Activated CD8-positive, alpha-beta T cell treated with anti-CD3 and anti-CD28 coated beads, Interleukin-2, amount 10 ng/mL, durations not matched to agents 7 days and 5 days (primary cell): ENCODE results near the gene SGTB. TPM values are rescaled to one million over a fixed set of nuclear protein-coding genes. Genes with fewer than 3 reads are reported as not detected.
A peak's percentile ranks its signal among the peaks of the same experiment; 100 is the strongest.
"Not testable (repeated sequence)": the region's sequence is repeated elsewhere in the genome, so short reads cannot be mapped to it uniquely, and the experiment has no call there.

Experiments used
- ATAC-seq: fragments of 150-1000 bp; cut with Tn5 transposase; one replicate; pipeline ENCODE4 v1.10.0; 2021; ENCODE audit warnings: moderate library complexity
- CTCF ChIA-PET: fragments of 350-600 bp; sonication (Branson Sonifier 250); formaldehyde crosslinking; loops from one replicate; lab custom pipeline; 2021; ENCODE audit warnings: antibody characterized with exemption; lab: Charles Lee
- POLR2A ChIA-PET: fragments of 350-600 bp; sonication (Branson Sonifier 250); formaldehyde crosslinking; loops from one replicate; lab custom pipeline; 2021; ENCODE audit warnings: antibody characterized with exemption; lab: Charles Lee
- DNase-seq: peaks from one replicate; pipeline ENCODE4 v3.0.0-alpha.2; 2020
- H3K27ac Mint-ChIP-seq: one replicate; pipeline ENCODE4 v1.8.0; 2021; ENCODE audit warnings: mild to moderate bottlenecking, mixed read lengths
- H3K27me3 Mint-ChIP-seq: one replicate; pipeline ENCODE4 v1.8.0; 2021; ENCODE audit warnings: low read depth, mixed read lengths
- H3K36me3 Mint-ChIP-seq: one replicate; pipeline ENCODE4 v1.8.0; 2021; ENCODE audit warnings: low read depth, mixed read lengths
- H3K4me1 Mint-ChIP-seq: one replicate; pipeline ENCODE4 v1.8.0; 2021; ENCODE audit warnings: low read depth, mixed read lengths
- H3K4me3 Mint-ChIP-seq: one replicate; pipeline ENCODE4 v1.8.0; 2021; ENCODE audit warnings: mild to moderate bottlenecking, mixed read lengths
- H3K9me3 Mint-ChIP-seq: one replicate; pipeline ENCODE4 v1.8.0; 2022; ENCODE audit warnings: mixed read lengths; ENCODE audit not compliant: insufficient read depth
- total RNA-seq, 2 experiments: library from RNA; stranded (reverse); gene quantifications; one replicate each; pipeline ENCODE4 v1.2.3, GENCODE V29; 2021

Gene SGTB
- total RNA-seq, 2 experiments from 2014 or later, result 17.5 to 18.4 TPM

DNA sequence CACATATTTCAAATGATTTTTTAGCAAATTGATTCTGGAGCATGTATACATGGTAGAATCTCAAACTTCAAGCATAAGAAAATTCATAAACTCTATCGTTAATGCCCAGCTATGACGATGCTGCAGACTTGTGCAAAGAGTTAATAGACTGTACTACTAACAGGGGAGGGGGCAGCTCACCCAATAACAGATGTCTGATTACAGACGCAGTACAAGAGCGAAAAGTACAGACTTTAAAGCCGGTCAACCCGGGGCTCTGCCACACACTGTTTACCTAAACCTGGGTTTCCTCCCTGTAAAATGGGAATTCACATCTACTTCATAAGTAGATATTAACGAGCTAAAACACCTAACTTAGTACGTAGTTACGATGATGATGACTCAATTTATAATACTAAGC, 98.4 kb downstream of the SGTB start:
- Mint-ChIP-seq H3K4me1 (peaks cover 31% of the 10 kb centered on the region), H3K4me3 (peak overlapping the region; percentile 89), H3K9me3 (no peaks in the 10 kb centered on the region), H3K27ac (peak overlapping the region; percentile 97), H3K36me3 (peaks cover 8% of the 10 kb centered on the region), H3K27me3 (no peaks in the 10 kb centered on the region)
- no peak for ATAC-seq
- no peak for DNase-seq
- ChIA-PET CTCF (interaction anchor here (0.9 to 1.6 kb wide), 5 partner anchors 10 to 140 kb away, joined by 3 to 8 read pairs (median 4); no protein-coding TSS in a partner anchor), POLR2A (interaction anchor here (0.7 to 2.0 kb wide), 7 partner anchors 10 to 344 kb away, joined by 3 to 25 read pairs (median 4); partner anchors contain the start of genes CENPK and PPWD1)

DNA sequence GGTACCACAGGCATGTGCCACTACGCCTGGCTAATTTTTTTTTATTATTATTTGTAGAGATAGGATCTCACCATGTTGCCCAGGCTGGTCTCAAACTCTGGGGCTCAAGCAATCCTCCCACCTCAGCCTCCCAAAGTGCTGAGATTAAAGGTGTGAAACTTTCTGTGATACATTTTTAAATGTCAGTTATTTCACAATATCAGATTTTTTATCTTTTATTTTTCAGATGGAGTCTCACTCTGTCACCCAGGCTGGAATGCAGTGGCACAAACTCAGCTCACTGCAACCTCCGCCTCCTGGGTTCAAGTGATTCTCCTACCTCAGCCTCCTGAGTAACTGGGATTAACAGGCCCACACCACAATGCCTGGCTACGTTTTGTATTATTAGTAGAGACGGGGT, 99.9 kb downstream of the SGTB start:
- not testable (repeated sequence) for DNase-seq

DNA sequence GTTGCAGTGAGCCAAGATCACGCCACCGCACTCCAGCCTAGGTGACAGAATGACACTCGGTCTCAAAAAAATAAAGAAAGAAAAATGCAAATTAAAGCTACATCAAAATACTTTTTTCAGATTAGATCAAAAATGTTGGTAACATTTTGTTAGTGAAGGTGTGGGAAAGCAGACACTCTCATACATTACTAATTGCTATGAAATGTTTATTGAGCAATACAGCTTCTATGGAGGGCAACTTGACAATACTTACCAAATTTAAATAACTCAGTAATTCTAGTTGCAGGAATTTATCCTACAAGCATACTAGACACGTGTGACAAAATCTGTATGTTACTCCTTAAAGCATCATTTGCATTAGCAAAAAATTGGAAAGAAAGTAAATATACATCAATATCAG, 101.9 kb downstream of the SGTB start:
- Mint-ChIP-seq H3K4me1 (peaks cover 15% of the 10 kb centered on the region), H3K27ac (no peak overlapping the region), H3K4me3 (no peak overlapping the region), H3K36me3 (peaks cover 10% of the 10 kb centered on the region), H3K27me3 (no peaks in the 10 kb centered on the region), H3K9me3 (no peaks in the 10 kb centered on the region)
- ATAC-seq (no peak), DNase-seq (no peak)
- ChIA-PET POLR2A (interaction anchor here (1.3 kb wide), 1 partner anchor 57 kb away, joined by 5 read pairs; the partner anchor contains the start of genes CENPK and PPWD1), CTCF (no interaction called here)

More for the DNA sequence above, 99.9 kb downstream of the SGTB start:
- H3K27me3 Mint-ChIP-seq, H3K4me3 Mint-ChIP-seq, ATAC-seq, H3K9me3 Mint-ChIP-seq, H3K27ac Mint-ChIP-seq, H3K36me3 Mint-ChIP-seq, POLR2A ChIA-PET, CTCF ChIA-PET: not testable (repeated sequence)
- peaks cover 22% of the 10 kb centered on the region for H3K4me1 Mint-ChIP-seq

Other genes with a start within 250 kb of the SGTB start
- 1 to 10 TPM; 1.8 to 3.4 TPM for gene ADAMTS6, start 240.2 kb downstream of the SGTB start, total RNA-seq
- gene CENPK, start 158.9 kb downstream of the SGTB start, total RNA-seq, result 100 to 1,000 TPM in 1 of 2 experiments, 10 to 100 TPM in 1; 97.8 to 110 TPM
- gene PPWD1, start 158.8 kb downstream of the SGTB start, total RNA-seq, result 10 to 100 TPM; 46.5 to 47.7 TPM
- 1 to 10 TPM; 7.0 to 8.9 TPM for gene TRIM23, start 97.8 kb downstream of the SGTB start, total RNA-seq
- 1 to 10 TPM; 5.1 to 5.3 TPM for gene SHLD3, start 97.1 kb downstream of the SGTB start, total RNA-seq
- gene TRAPPC13, start 97.1 kb downstream of the SGTB start, total RNA-seq, result 10 to 100 TPM; 21.9 to 22.2 TPM
- gene NLN, start 96 bp upstream of the SGTB start, total RNA-seq, result 10 to 100 TPM; 13.9 to 14.3 TPM
- 10 to 100 TPM; 44.8 to 46.9 TPM for gene ERBIN, start 204.5 kb upstream of the SGTB start, total RNA-seq